ENCODE measurements around the gene IL16. TPM values are rescaled to one million over a fixed set of nuclear protein-coding genes. Genes with fewer than 3 reads are reported as not detected.

The IL16 gene
- total and polyA plus RNA-seq, 2 experiments from 2014 or later: not detected

GRCh38 chr15:81182756-81183438, 13.8 kb upstream of the IL16 start:
- no peak overlapping the region for H3K27ac ChIP-seq

GRCh38 chr15:81183439-81183775, 13.3 kb upstream of the IL16 start:
- Histone ChIP-seq H3K4me3 (no peak overlapping the region), H3K9me3 (ENCODE audit: low read depth) (no peaks in the 10 kb centered on the region), H3K4me1 (ENCODE audit: low read depth) (no peaks in the 10 kb centered on the region), H3K27me3 (peaks cover 16% of the 10 kb centered on the region), H3K27ac (no peak overlapping the region), H3K36me3 (no peaks in the 10 kb centered on the region)
- DNase-seq (ENCODE audit: low read depth in 1 of 2, low spot score in 1 of 2): no peak
- TF ChIP-seq CTCF (IDR thresholded peaks at IDR 0.05; ENCODE audit: low read depth, low read length): no peak

More at GRCh38 chr15:81182756-81183438, 13.8 kb upstream of the IL16 start:
- Histone ChIP-seq H3K9me3 (ENCODE audit: low read depth) (no peaks in the 10 kb centered on the region), H3K36me3 (no peaks in the 10 kb centered on the region), H3K4me1 (ENCODE audit: low read depth) (no peaks in the 10 kb centered on the region), H3K4me3 (no peak overlapping the region), H3K27me3 (peaks cover 16% of the 10 kb centered on the region)
- DNase-seq (ENCODE audit: low read depth in 1 of 2, low spot score in 1 of 2): no peak
- TF ChIP-seq CTCF (IDR thresholded peaks at IDR 0.05; ENCODE audit: low read depth, low read length): peak; percentile 27

GRCh38 chr15:81184188-81184587, 12.5 kb upstream of the IL16 start:
- DNase-seq (ENCODE audit: low read depth in 1 of 2, low spot score in 1 of 2): no peak
- H3K27ac ChIP-seq: no peak overlapping the region
- no peak overlapping the region for H3K4me3 ChIP-seq
- H3K27me3 ChIP-seq: peaks cover 16% of the 10 kb centered on the region
- no peak for TF ChIP-seq CTCF (IDR thresholded peaks at IDR 0.05; ENCODE audit: low read depth, low read length)
- H3K9me3 ChIP-seq (ENCODE audit: low read depth): no peaks in the 10 kb centered on the region
- H3K4me1 ChIP-seq (ENCODE audit: low read depth): no peaks in the 10 kb centered on the region
- no peaks in the 10 kb centered on the region for H3K36me3 ChIP-seq

GRCh38 chr15:81185631-81186295, 10.9 kb upstream of the IL16 start:
- Histone ChIP-seq H3K4me1 (ENCODE audit: low read depth) (no peaks in the 10 kb centered on the region), H3K36me3 (no peaks in the 10 kb centered on the region), H3K4me3 (no peak overlapping the region), H3K27ac (no peak overlapping the region), H3K9me3 (ENCODE audit: low read depth) (no peaks in the 10 kb centered on the region), H3K27me3 (peaks cover 16% of the 10 kb centered on the region)
- TF ChIP-seq CTCF (IDR thresholded peaks at IDR 0.05; ENCODE audit: low read depth, low read length): no peak
- DNase-seq (ENCODE audit: low read depth in 1 of 2, low spot score in 1 of 2): no peak

- DNase-seq (ENCODE audit: low read depth in 1 of 2, low spot score in 1 of 2): no peak
- no peak for TF ChIP-seq CTCF (IDR thresholded peaks at IDR 0.05; ENCODE audit: low read depth, low read length)
- no peaks in the 10 kb centered on the region for H3K36me3 ChIP-seq
These were observed 8.3 kb upstream of the IL16 start for GRCh38 chr15:81188354-81188753.

More at GRCh38 chr15:81188354-81188753, 8.3 kb upstream of the IL16 start:
- H3K27ac ChIP-seq: no peak overlapping the region
- H3K27me3 ChIP-seq: peaks cover 5% of the 10 kb centered on the region
- H3K4me3 ChIP-seq: no peak overlapping the region
- no peaks in the 10 kb centered on the region for H3K9me3 ChIP-seq (ENCODE audit: low read depth)
- no peaks in the 10 kb centered on the region for H3K4me1 ChIP-seq (ENCODE audit: low read depth)

Data from cardiac muscle cell (in vitro differentiated cells and primary cell).